Measurements from ENCODE around the gene C1R.

Gene C1R

DNA sequence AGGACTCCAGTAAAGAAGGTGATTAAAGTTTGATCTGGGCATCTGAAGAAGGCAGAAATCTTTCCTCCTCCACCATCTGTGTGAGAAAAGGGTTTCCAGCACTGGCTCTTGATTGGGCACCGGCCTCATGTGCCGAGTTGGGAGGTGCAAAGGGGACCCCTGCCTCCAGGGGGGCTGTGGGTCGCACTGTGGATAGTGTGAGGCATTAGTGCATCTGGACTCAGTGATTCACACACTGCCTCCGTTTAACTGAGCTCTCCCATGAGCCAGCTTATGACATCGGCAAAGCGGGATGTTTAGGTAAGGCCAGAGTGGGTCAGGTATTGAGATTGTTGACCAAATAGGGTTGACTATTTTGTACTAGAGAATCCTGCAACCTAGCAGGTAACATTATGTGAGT, 22.9 kb downstream of the C1R start:
- Histone ChIP-seq H3K4me3 (ENCODE audit: low read length) (no peak overlapping the region), H2AFZ (ENCODE audit: low read depth, low read length) (no peak overlapping the region), H3K79me2 (ENCODE audit: low read length) (no peaks in the 10 kb centered on the region), H3K4me1 (ENCODE audit: low read length) (no peaks in the 10 kb centered on the region), H4K20me1 (ENCODE audit: insufficient read depth, low read length) (no peaks in the 10 kb centered on the region), H3K9ac (ENCODE audit: low read length) (no peak overlapping the region), H3K9me3 (ENCODE audit: insufficient read depth, low read length) (no peaks in the 10 kb centered on the region), H3K4me2 (ENCODE audit: low read length) (no peak overlapping the region), H3K27ac (ENCODE audit: low read length) (no peak overlapping the region), H3K36me3 (replicated peaks; ENCODE audit: low read depth, low read length) (no peaks in the 10 kb centered on the region), H3K27me3 (ENCODE audit: low read depth, low read length) (peaks cover 34% of the 10 kb centered on the region)
- TF ChIP-seq, protein P1, sequence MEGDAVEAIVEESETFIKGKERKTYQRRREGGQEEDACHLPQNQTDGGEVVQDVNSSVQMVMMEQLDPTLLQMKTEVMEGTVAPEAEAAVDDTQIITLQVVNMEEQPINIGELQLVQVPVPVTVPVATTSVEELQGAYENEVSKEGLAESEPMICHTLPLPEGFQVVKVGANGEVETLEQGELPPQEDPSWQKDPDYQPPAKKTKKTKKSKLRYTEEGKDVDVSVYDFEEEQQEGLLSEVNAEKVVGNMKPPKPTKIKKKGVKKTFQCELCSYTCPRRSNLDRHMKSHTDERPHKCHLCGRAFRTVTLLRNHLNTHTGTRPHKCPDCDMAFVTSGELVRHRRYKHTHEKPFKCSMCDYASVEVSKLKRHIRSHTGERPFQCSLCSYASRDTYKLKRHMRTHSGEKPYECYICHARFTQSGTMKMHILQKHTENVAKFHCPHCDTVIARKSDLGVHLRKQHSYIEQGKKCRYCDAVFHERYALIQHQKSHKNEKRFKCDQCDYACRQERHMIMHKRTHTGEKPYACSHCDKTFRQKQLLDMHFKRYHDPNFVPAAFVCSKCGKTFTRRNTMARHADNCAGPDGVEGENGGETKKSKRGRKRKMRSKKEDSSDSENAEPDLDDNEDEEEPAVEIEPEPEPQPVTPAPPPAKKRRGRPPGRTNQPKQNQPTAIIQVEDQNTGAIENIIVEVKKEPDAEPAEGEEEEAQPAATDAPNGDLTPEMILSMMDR (IDR thresholded peaks at IDR 0.05; ENCODE audit: low read depth, low read length) = no peak
- TF ChIP-seq EZH2phosphoT487 (IDR thresholded peaks at IDR 0.05; ENCODE audit: low read depth) = no peak

DNA sequence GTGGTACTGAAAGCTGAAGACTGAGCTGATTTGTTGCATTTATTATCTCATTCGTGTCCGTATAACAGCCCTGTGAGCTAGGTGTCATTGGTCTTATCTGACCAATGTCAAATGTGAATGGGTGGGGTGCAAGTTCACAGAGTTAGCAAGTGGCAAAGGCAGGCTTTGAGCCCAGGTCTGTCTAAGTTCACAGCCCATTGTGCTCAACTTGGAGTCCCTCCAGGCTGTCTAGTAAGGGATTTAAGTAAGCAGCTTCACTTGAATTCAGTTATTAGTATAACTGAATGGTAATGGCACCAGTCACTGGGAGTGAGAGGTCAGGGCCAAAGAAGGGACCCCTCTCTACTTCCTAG, 23.3 kb downstream of the C1R start:
- Histone ChIP-seq H2AFZ (ENCODE audit: low read depth, low read length) (no peak overlapping the region), H4K20me1 (ENCODE audit: insufficient read depth, low read length) (no peaks in the 10 kb centered on the region), H3K4me1 (ENCODE audit: low read length) (no peaks in the 10 kb centered on the region), H3K9ac (ENCODE audit: low read length) (no peak overlapping the region), H3K79me2 (ENCODE audit: low read length) (no peaks in the 10 kb centered on the region), H3K4me2 (ENCODE audit: low read length) (no peak overlapping the region), H3K9me3 (ENCODE audit: insufficient read depth, low read length) (no peaks in the 10 kb centered on the region), H3K36me3 (replicated peaks; ENCODE audit: low read depth, low read length) (no peaks in the 10 kb centered on the region), H3K27me3 (ENCODE audit: low read depth, low read length) (peaks cover 32% of the 10 kb centered on the region), H3K4me3 (ENCODE audit: low read length) (no peak overlapping the region), H3K27ac (ENCODE audit: low read length) (no peak overlapping the region)
- TF ChIP-seq EZH2phosphoT487 (IDR thresholded peaks at IDR 0.05; ENCODE audit: low read depth) = no peak
- TF ChIP-seq, protein P1 (IDR thresholded peaks at IDR 0.05; ENCODE audit: low read depth, low read length) = no peak

DNA sequence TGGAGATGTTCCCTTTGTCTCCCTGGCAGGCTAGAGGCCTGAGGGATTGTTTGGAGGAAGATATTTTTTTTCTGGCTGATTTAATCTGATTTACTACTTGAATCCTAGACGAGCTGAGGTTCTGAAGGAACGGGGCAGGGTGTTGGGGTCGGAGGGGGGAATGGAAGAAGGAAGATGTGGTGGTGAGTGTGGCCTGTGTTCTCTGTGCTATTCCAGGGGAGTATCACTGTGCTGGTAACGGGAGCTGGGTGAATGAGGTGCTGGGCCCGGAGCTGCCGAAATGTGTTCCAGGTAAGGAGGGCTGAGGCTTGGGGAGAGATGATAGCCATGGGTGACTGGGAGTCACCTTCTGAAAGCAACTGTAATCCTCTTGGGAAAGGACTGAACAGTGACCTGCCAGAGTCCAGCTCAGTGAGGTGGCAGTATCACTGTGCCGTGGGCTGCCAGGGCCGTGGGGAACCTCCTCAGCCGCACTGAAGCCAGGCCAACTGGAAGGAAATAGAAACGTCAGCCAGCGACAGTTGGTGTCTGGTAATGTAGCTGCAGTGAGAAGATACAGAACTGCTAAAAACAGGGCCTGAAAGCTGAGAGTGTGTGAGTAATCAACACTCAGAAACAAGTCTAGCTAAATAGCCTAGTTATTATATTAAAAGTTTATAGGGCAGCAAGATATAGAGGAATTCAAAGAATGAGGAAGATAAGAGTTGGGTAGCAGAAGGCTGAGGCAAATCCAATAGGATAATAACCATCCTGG, 23.8 kb downstream of the C1R start:
- no peak overlapping the region for H3K27ac ChIP-seq (ENCODE audit: low read length)
- TF ChIP-seq, protein P1 (IDR thresholded peaks at IDR 0.05; ENCODE audit: low read depth, low read length) = no peak
- TF ChIP-seq EZH2phosphoT487 (IDR thresholded peaks at IDR 0.05; ENCODE audit: low read depth) = no peak

DNA sequence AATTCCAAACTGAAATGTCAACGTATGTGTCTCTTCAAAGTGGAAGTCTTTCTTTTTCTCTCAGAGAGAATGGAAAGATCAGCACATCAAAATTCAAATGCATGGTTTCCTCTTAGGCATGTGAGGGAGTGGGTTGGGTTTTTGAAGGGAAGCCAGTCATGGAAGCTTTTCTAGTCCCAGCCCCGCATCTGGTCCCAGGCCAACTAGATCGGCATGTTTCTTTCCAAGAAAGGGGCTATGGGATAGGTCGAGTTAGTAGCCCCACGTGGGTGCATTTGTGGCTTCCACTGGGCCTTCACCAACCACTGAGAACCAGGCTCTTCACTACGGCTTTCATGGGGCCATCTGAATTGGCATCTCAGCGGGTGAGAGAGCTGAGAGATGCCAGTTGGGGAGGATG, 25.1 kb downstream of the C1R start:
- no peak for TF ChIP-seq EZH2phosphoT487 (IDR thresholded peaks at IDR 0.05; ENCODE audit: low read depth)
- TF ChIP-seq, protein P1 (IDR thresholded peaks at IDR 0.05; ENCODE audit: low read depth, low read length) = no peak

More for the DNA sequence above, 23.8 kb downstream of the C1R start:
- Histone ChIP-seq H3K4me3 (ENCODE audit: low read length) (no peak overlapping the region), H3K79me2 (ENCODE audit: low read length) (no peaks in the 10 kb centered on the region), H3K4me1 (ENCODE audit: low read length) (no peaks in the 10 kb centered on the region), H3K36me3 (replicated peaks; ENCODE audit: low read depth, low read length) (no peaks in the 10 kb centered on the region), H3K9ac (ENCODE audit: low read length) (no peak overlapping the region), H3K27me3 (ENCODE audit: low read depth, low read length) (peaks cover 28% of the 10 kb centered on the region), H4K20me1 (ENCODE audit: insufficient read depth, low read length) (no peaks in the 10 kb centered on the region), H3K4me2 (ENCODE audit: low read length) (no peak overlapping the region), H3K9me3 (ENCODE audit: insufficient read depth, low read length) (no peaks in the 10 kb centered on the region), H2AFZ (ENCODE audit: low read depth, low read length) (no peak overlapping the region)

More for the DNA sequence above, 25.1 kb downstream of the C1R start:
- H3K79me2 ChIP-seq (ENCODE audit: low read length) = no peaks in the 10 kb centered on the region
- H2AFZ ChIP-seq (ENCODE audit: low read depth, low read length) = no peak overlapping the region
- no peak overlapping the region for H3K4me2 ChIP-seq (ENCODE audit: low read length)
- no peak overlapping the region for H3K4me3 ChIP-seq (ENCODE audit: low read length)
- H4K20me1 ChIP-seq (ENCODE audit: insufficient read depth, low read length) = no peaks in the 10 kb centered on the region
- H3K27me3 ChIP-seq (ENCODE audit: low read depth, low read length) = peaks cover 29% of the 10 kb centered on the region
- H3K4me1 ChIP-seq (ENCODE audit: low read length) = no peaks in the 10 kb centered on the region
- H3K9me3 ChIP-seq (ENCODE audit: insufficient read depth, low read length) = no peaks in the 10 kb centered on the region
- no peak overlapping the region for H3K27ac ChIP-seq (ENCODE audit: low read length)
- H3K9ac ChIP-seq (ENCODE audit: low read length) = no peak overlapping the region
- no peaks in the 10 kb centered on the region for H3K36me3 ChIP-seq (replicated peaks; ENCODE audit: low read depth, low read length)
